HCT116 (cell line): ENCODE results near the gene CCDC92. TPM values are rescaled to one million over a fixed set of nuclear protein-coding genes. Genes with fewer than 3 reads are reported as not detected.

Experiments used
- ATAC-seq: fragments of 200-7000 bp; cut with Tn5 transposase; 2 replicates; pipeline ENCODE4 v1.9.1; 2020; ENCODE audit warnings: mild to moderate bottlenecking, moderate library complexity
- BruUV-seq: library from RNA; stranded (reverse); fragments of 400-500 nt; replicated peaks from 2 replicates; lab custom pipeline; 2021; lab: Mats Ljungman, UMichigan
- CTCF ChIA-PET: fragments of 300-600 bp; sonication (Branson Sonifier 250); formaldehyde crosslinking; loops from one replicate; lab custom pipeline; 2021; ENCODE audit warnings: antibody characterized with exemption; lab: Charles Lee
- POLR2A ChIA-PET: fragments of 300-600, 350-600 bp; sonication (Branson Sonifier 250); formaldehyde crosslinking; loops from one replicate; lab custom pipeline; 2021; ENCODE audit warnings: antibody characterized with exemption; lab: Charles Lee
- RAD21 ChIA-PET, 2 experiments: fragments of 300-600 bp; sonication (Branson Sonifier 250); formaldehyde crosslinking; loops; one replicate each; lab custom pipeline; 2023; ENCODE audit warnings: low total read pairs in 2 of 2; ENCODE audit not compliant: uncharacterized antibody in 2 of 2, unreplicated experiment in 2 of 2, low non-redundant PET in 1 of 2; lab: Charles Lee
- DNase-seq: peaks from one replicate; pipeline ENCODE4 v3.0.0-alpha.2; 2010; ENCODE audit warnings: low read depth, low spot score
- H2AFZ ChIP-seq: fragments of 200-600 bp; shearing (Covaris generic), sonication (generic); 2 replicates; pipeline ENCODE4 v1.6.1; 2017; ENCODE audit warnings: low read depth, mixed run types, mixed read lengths, antibody characterized with exemption, low read length; ENCODE audit not compliant: poor library complexity, severe bottlenecking
- H3K27ac ChIP-seq: 2 replicates; pipeline ENCODE4 v1.5.1; 2012; ENCODE audit warnings: low read depth, low read length
- H3K27me3 ChIP-seq: fragments of 200-600 bp; sonication (generic); 2 replicates; pipeline ENCODE4 v1.6.1; 2016; ENCODE audit warnings: mixed run types, low read length, mixed read lengths; ENCODE audit not compliant: insufficient read depth
- H3K36me3 ChIP-seq, 2 experiments: fragments of 200-500 bp in 1 of 2; fragments of 200-600 bp in 1 of 2; sonication (Bioruptor generic) in 1 of 2; sonication (generic) in 1 of 2; 2 replicates each; pipeline versions ENCODE4 v1.5.1 to v1.6.1; 2014 to 2016; ENCODE audit warnings: low read length in 2 of 2, inconsistent platforms in 1 of 2, mixed read lengths in 1 of 2, mixed run types in 1 of 2; ENCODE audit not compliant: insufficient read depth in 2 of 2, control insufficient read depth in 1 of 2
- H3K4me1 ChIP-seq, 2 experiments: fragments of 200-600 bp in 1 of 2; sonication (generic) in 1 of 2; 2 replicates each; pipeline versions ENCODE4 v1.5.1 to v1.6.1; 2012 to 2017; ENCODE audit warnings: low read length in 2 of 2, inconsistent platforms in 1 of 2, mild to moderate bottlenecking in 1 of 2, mixed read lengths in 1 of 2, mixed run types in 1 of 2, moderate library complexity in 1 of 2; ENCODE audit not compliant: insufficient read depth in 2 of 2, control insufficient read depth in 1 of 2
- H3K4me2 ChIP-seq: fragments of 200-600 bp; sonication (generic); 2 replicates; pipeline ENCODE4 v1.6.1; 2017; ENCODE audit warnings: mixed run types, low read length, mixed read lengths
- H3K4me3 ChIP-seq, 2 experiments: fragments of 200-600 bp in 1 of 2; sonication (generic) in 1 of 2; replicated peaks in 1 of 2; 2 replicates each; pipeline ENCODE4 v1.5.1; 2011 to 2016; ENCODE audit warnings: low read length in 2 of 2, control low read depth in 1 of 2, low read depth in 1 of 2, mild to moderate bottlenecking in 1 of 2, mixed read lengths in 1 of 2, mixed run types in 1 of 2
- H3K79me2 ChIP-seq: fragments of 200-600 bp; sonication (generic); 2 replicates; pipeline ENCODE4 v1.6.1; 2017; ENCODE audit warnings: mild to moderate bottlenecking, mixed run types, low read length, moderate library complexity, mixed read lengths; ENCODE audit not compliant: insufficient read depth
- H3K9ac ChIP-seq: fragments of 200-600 bp; sonication (generic); 2 replicates; pipeline ENCODE4 v1.6.1; 2016; ENCODE audit warnings: low read length, mixed read lengths
- H3K9me2 ChIP-seq: fragments of 200-600 bp; sonication (generic), shearing (Covaris generic); 2 replicates; pipeline ENCODE4 v1.6.1; 2017; ENCODE audit warnings: mixed run types, mild to moderate bottlenecking, moderate library complexity; ENCODE audit not compliant: insufficient read depth
- H3K9me3 ChIP-seq, 2 experiments: fragments of 200-500 bp in 1 of 2; fragments of 200-600 bp in 1 of 2; sonication (Bioruptor generic) in 1 of 2; sonication (generic) in 1 of 2; 2 replicates each; pipeline ENCODE4 v1.6.1; 2014 to 2017; ENCODE audit warnings: low read length in 2 of 2, mixed read lengths in 2 of 2, inconsistent platforms in 1 of 2, low read depth in 1 of 2, mild to moderate bottlenecking in 1 of 2, mixed run types in 1 of 2, moderate library complexity in 1 of 2; ENCODE audit not compliant: control insufficient read depth in 1 of 2, insufficient read depth in 1 of 2
- H4K20me1 ChIP-seq: fragments of 200-600 bp; sonication (generic), shearing (Covaris generic); 2 replicates; pipeline ENCODE4 v1.6.1; 2017; ENCODE audit warnings: mixed run types, mild to moderate bottlenecking, moderate library complexity; ENCODE audit not compliant: insufficient read depth
- CBX3 ChIP-seq: IDR thresholded peaks from 2 replicates; pipeline ENCODE4 v1.6.1; 2012; ENCODE audit warnings: low read depth
- CTCF ChIP-seq, 3 experiments: fragments of 200-600 bp in 1 of 3; sonication (generic) in 1 of 3; IDR thresholded peaks in 2 of 3; conservative IDR thresholded peaks in 1 of 3; 2 replicates each; pipeline ENCODE4 v1.5.1; 2012 to 2017; ENCODE audit warnings: low read depth in 2 of 3, low read length in 2 of 3, antibody characterized with exemption in 1 of 3, borderline replicate concordance in 1 of 3, control low read depth in 1 of 3, mild to moderate bottlenecking in 1 of 3, mixed read lengths in 1 of 3, mixed run types in 1 of 3, moderate library complexity in 1 of 3; ENCODE audit not compliant: insufficient read depth in 1 of 3
- MAX ChIP-seq: IDR thresholded peaks from 2 replicates; pipeline ENCODE4 v1.6.1; 2012
- intact Hi-C: fragments of 100-400 bp; cut with micrococcal nuclease; formaldehyde crosslinking; loops from 2 replicates; pipeline ENCODE4 v1.10.0; 2022
- total RNA-seq: library from RNA; stranded (reverse); gene quantifications from one replicate; pipeline ENCODE4 v1.2.1, GENCODE V29; 2021; ENCODE audit not compliant: unreplicated experiment

The CCDC92 gene
- total RNA-seq, 1 experiment from 2014 or later = 9.7 TPM

- ATAC-seq = no peak
Observed at GRCh38 chr12:123940627-123940966, 32.0 kb downstream of the CCDC92 start.

More at GRCh38 chr12:123940627-123940966, 32.0 kb downstream of the CCDC92 start:
- intact Hi-C loops = no loop called here
- H3K36me3 ChIP-seq = no peaks in the 10 kb centered on the region
- no peaks in the 10 kb centered on the region; a peak in 1 of 4 replicates for H3K9me3 ChIP-seq
- no peak overlapping the region for H3K4me3 ChIP-seq
- H3K79me2 ChIP-seq = no peaks in the 10 kb centered on the region
- H3K4me1 ChIP-seq = peaks cover 0 to 5% of the 10 kb centered on the region in 2 experiments; a peak in 1 of 4 replicates
- BruUV-seq = no TSS peak
- CTCF ChIA-PET = no interaction called here
- no peak overlapping the region for H3K27ac ChIP-seq
- TF ChIP-seq CTCF (IDR thresholded peaks at IDR 0.05 in 2 of 3, conservative IDR thresholded peaks at IDR 0.05 in 1 of 3; ENCODE audit: borderline replicate concordance in 1 of 3, insufficient read depth in 1 of 3, low read depth in 2 of 3, low read length in 2 of 3) = no peak
- no peak for TF ChIP-seq CBX3
- no peak for TF ChIP-seq MAX
- no peaks in the 10 kb centered on the region for H3K27me3 ChIP-seq
- no peak overlapping the region for H2AFZ ChIP-seq
- POLR2A ChIA-PET = no interaction called here
- DNase-seq = no peak
- H4K20me1 ChIP-seq = no peaks in the 10 kb centered on the region
- H3K9me2 ChIP-seq = no peaks in the 10 kb centered on the region
- RAD21 ChIA-PET = no interaction called here
- no peak overlapping the region for H3K9ac ChIP-seq
- no peak overlapping the region for H3K4me2 ChIP-seq
